Activated CD8-positive, alpha-beta memory T cell treated with anti-CD3 and anti-CD28 coated beads, Interleukin-2, amount 50 U/mL, for 48 hours (primary cell): ENCODE data around the gene CLCN6.

ENCODE experiments used
- DNase-seq: peaks from one replicate; pipeline ENCODE4 v3.0.0-alpha.2; 2020

Gene CLCN6

DNA sequence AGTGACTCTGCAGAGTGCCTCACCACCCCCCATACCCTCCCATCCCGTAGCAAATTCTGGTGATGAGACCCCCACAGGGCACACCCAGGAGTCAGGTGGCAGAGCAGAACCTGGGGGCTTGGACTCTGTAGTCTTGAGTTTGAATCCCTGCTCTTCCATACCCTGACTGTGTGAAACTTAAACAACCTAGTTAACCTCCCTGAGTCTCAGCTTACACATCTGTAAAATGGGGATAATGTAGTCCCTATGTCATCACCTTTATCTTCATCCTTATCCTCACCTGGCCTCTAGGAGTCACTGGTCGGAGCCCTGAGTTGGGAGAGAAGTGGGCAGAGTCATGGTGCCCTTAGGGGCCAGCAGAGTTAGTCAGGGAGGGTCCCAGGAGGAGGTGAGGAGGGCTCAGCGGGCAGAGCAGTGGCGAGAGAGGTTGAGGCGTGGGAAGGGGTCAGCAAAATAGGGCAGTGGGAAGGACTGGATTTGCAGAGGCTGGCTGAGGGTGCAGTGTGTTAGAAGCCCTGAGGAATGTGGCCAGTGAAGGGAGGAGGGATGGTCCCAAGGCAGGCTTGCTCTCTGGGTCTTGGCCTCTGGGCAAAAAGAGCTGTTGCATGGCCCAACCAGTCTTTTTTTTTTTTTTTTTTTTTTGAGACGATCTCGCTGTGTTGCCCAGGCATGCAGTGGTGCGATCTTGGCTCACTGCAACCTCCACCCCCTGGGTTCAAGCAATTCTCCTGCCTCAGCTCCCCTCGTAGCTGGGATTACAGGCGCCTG lies 25.4 kb upstream of the CLCN6 start:
- DNase-seq: no peak

GRCh38 chr1:11781297-11781696 lies 24.7 kb upstream of the CLCN6 start:
- no peak for DNase-seq

- DNase-seq: no peak
These were observed 23.8 kb upstream of the CLCN6 start for GRCh38 chr1:11782127-11782708.

DNA sequence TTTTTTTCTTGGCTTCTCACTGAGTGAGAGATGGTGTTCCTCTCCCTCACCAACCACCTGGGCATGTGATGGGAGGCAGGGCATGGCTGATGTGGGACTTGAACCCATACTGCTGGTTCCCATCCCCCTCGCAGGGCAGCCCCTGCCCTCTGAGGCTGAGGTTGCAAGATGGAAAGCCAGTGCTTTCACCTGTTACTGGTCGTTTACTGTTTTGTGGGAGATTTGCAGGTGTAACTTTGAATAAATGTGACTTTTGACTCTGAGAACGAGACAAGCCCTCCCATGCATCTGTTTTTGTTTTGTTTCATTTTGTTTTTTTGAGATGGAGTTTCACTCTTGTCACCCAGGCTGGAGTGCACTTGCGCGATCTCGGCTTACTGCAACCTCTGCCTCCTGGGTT lies 22.4 kb upstream of the CLCN6 start:
- DNase-seq: no peak

GRCh38 chr1:11784256-11784992 lies 21.6 kb upstream of the CLCN6 start:
- no peak for DNase-seq

- peak; percentile 77 for DNase-seq
These were observed 20.8 kb upstream of the CLCN6 start for GRCh38 chr1:11784993-11785769.

GRCh38 chr1:11786168-11786567 lies 19.8 kb upstream of the CLCN6 start:
- DNase-seq: no peak

- DNase-seq: no peak
These were observed 18.7 kb upstream of the CLCN6 start for GRCh38 chr1:11787251-11787803.

DNA sequence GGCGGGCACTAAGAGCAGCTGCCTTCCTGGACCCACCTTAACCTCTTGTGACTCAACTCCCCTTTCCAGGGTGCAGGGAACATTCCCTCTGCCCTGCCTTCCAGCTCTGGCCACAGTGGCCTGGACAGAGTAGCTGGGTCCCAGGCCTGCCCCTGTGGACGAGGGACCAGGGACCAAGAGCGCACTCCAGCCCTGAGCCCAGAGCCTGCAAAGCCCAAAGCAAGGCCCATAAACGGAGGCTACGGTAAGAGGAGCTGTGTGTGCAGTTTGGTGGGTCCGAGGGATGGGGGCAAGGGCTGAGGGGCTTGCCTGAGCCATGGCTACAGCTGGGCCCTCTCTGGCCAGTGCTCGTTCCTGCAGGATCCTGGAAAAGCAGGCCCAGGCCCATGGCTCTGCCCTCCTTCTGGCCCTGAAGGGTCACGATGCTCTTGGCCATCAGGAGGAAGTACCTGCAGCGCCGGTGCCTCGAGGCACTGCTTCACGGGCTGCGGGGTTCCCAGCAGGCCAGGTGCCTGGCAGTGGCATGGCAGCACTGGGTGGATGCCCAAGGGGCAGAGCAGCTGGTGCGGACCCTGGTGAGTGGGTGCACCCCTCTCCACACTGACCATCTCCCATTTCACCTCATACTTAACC lies 18.1 kb upstream of the CLCN6 start:
- no peak for DNase-seq

GRCh38 chr1:11788549-11789053 lies 17.4 kb upstream of the CLCN6 start:
- DNase-seq: no peak

DNA sequence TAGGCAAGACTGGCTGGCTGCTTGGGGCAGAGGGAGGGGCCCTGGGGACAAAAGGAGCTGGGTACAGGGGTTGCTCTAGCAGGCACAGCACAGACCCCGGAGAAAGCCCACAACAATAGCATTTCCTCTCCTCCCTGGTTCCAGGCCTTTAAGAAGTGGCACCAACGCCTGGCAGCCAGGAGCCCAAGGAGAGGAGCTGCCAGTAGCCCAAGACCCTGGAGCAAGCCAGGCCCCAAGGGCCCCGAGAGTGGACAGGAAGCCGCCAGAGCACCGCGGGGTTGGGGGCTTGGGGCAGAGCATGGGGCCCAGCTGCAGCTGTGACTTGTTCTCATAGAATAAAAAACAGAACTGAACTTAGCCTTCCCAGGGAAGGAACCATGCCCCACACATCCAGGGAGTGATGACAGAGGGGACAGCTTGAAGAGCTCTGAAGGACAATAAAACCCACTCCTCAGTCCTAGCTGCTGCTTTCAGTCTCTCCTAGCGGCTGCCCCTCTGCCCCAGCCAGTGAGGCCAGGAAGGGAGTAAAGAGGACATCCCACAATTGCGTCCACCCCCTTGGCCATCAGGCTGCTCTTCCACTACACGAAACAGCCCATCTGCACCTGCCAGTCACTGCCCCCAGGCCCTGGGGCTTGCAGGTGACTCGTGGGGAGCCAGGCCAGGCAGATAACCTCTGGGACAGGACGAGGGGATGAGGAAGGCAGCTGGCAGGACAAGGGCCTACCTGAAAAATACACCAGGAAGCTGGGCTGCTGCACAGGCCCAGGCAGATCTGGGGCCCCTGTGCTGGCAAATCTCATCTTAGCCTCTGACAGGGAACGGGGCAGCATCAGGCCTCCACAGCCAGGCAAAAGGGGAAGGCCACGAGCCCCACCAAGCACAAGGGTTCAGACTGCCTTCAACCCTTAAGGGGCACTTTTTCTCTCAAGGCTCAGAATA lies 16.6 kb upstream of the CLCN6 start:
- no peak for DNase-seq

- DNase-seq: no peak
These were observed 15.7 kb upstream of the CLCN6 start for GRCh38 chr1:11790101-11790879.

DNA sequence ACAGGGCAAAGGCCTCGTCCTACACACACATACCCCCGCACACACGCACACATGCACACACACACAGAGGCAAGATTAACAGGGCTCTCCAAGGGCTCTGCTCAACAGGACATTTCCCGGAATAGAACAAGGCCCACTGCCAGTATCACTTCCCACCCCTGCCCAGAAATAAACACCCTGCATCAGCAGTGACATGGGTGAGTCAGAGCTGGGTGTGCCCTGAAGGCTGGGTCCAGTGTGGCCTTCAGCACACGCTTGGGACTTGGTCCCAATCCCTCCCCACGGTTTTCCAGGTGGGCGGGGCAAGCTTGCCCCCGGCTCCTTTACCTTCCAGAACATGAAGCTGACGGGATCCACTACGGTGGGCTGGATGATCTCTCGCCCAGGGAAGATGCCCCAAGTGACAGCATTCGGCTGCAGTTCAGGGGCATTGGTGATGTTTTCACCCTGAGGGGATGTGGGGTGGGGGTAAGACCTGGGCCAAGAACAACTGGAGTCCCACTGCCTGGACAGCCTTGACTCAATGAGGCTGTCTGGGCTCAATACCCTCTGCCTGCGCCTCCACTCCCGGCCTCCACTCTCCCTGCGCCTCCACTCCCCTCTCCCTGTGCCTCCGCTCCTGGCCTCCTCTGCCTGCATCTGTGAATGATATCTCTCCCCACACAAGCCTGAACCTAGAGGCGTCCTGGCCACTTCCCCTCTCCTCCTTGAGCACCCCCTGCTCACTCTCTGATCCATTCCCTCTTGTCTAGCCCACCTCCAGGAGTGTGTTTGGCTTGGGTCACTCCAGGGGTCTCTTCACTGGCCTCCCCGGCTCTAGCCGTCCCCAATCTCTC lies 14.9 kb upstream of the CLCN6 start:
- DNase-seq: no peak

- no peak for DNase-seq
These were observed 13.9 kb upstream of the CLCN6 start for GRCh38 chr1:11792106-11792505.

DNA sequence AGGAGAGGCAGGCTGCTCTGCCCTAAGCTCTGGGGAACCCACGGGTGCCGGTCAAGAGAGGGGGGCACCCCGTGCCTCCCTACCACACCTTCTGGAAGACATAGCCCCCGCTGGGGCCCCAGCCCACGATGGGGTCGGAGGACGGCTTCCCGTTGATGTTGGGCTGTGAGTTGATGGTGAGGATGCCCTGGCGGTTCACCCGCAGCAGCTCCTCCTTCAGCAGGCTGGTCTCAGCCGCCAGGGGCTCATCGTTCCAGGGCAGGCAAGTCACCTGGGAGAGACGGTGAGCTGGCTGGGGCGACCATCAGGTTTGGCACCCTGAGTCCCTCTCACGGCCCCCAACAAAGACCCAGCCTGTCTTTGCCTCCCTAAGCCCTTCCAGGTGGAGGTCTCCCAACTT lies 12.2 kb upstream of the CLCN6 start:
- DNase-seq: no peak

DNA sequence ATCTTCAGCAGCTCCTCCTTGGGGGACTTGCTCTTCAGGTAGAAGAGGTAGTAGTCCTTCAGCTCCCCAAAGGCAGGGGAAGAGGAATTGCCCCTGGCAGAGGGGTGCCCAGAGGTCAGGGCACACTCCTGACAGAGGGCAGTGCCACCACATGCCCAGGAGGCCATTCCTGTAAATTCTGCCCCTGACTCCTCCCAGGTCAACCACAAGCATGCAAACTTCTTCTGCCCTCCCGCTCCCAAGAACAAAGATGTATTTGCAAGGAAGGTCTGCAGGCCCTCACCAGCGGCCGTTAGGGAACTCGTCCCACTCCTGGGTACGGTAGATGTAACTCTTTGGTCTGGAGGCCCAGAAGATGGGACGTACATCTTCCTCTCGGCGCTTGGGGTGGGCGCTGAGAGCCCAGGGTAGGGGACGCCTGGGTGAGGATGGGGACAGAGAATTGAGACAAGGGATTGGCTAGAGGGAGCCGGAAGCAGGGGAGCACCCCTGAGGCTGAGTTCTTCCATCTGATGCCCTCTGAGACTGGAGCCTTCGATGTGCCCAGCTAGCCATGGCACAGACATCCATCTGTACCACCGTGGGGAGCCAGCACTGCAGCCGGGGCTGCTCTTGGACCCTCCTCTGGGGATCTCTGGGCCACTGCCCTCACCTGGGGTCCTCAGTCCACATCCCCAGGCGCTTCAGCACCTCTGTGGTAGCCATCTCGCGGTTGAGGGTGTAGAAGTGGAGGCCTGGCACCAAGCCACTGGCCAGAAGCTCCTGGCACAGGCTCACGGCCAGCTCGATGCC lies 11.3 kb upstream of the CLCN6 start:
- no peak for DNase-seq

DNA sequence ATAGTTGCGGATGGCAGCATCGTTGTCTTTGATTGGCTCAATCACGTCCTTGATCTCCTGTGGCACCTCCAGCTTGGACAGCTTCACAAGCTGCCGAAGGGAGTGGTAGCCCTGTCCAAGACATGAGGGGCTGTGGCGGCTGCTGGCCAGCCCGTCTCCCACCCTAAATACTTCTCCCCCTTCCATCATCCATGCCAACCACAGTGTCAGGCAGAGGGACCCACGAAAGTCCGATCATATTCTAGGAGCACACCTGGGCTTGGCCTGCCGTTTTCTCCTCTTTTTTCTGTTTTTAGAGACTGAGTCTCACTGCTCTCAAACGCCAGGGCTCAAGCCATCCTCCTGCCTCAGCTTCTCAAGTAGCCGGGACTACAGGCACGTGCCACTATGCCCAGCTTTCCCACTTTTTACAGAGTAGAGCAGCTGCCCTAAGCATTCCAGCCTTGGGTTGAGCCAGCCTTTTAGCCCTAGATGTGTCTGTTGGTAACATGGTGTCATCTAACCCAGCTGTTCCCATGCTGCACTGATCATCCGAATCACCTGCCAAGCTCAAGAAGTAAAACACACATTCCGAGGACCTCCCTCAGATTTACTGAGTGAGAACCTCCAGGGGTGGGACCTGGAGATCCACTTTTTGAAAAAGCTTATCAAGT lies 10.6 kb upstream of the CLCN6 start:
- no peak for DNase-seq
